Activated T-cell treated with anti-CD3 and anti-CD28 coated beads, Interleukin-2, amount 50 U/mL, for 72 hours (primary cell): Measurements from ENCODE around the gene RABGAP1L. TPM values are rescaled to one million over a fixed set of nuclear protein-coding genes. Genes with fewer than 3 reads are reported as not detected.
"Not testable (repeated sequence)": the region's sequence is repeated elsewhere in the genome, so short reads cannot be mapped to it uniquely, and the experiment has no call there.

Experiments
- ATAC-seq, 2 donors: fragments of 150-1000 bp; cut with Tn5 transposase; replicated peaks in 1 of 2; 2 replicates each; pipeline ENCODE4 v1.10.0; 2021; ENCODE audit warnings: moderate library complexity in 2 of 2, mild to moderate bottlenecking in 1 of 2
- DNase-seq, 2 donors: peaks; one replicate each; pipeline ENCODE4 v3.0.0; 2021 to 2022; ENCODE audit warnings: mixed read lengths in 1 of 2
- H3K27ac Mint-ChIP-seq: one replicate; pipeline ENCODE4 v1.8.0; 2022; ENCODE audit warnings: mild to moderate bottlenecking, moderate library complexity, mixed read lengths
- H3K27me3 Mint-ChIP-seq: one replicate; pipeline ENCODE4 v1.8.0; 2022; ENCODE audit warnings: low read depth, mixed read lengths
- H3K36me3 Mint-ChIP-seq, 2 donors: one replicate each; pipeline ENCODE4 v1.8.0; 2022; ENCODE audit warnings: mixed read lengths in 2 of 2, mild to moderate bottlenecking in 1 of 2; ENCODE audit not compliant: insufficient read depth in 2 of 2
- H3K4me1 Mint-ChIP-seq: one replicate; pipeline ENCODE4 v1.8.0; 2022; ENCODE audit warnings: low read depth, mixed read lengths
- H3K4me3 Mint-ChIP-seq, 2 donors: one replicate each; pipeline ENCODE4 v1.8.0; 2022; ENCODE audit warnings: mild to moderate bottlenecking in 2 of 2, mixed read lengths in 2 of 2, moderate library complexity in 2 of 2
- H3K9me3 Mint-ChIP-seq, 2 donors: one replicate each; pipeline ENCODE4 v1.8.0; 2022; ENCODE audit warnings: mixed read lengths in 2 of 2
- total RNA-seq, 2 donors: library from RNA; stranded (reverse); gene quantifications; one replicate each; pipeline ENCODE4 v1.2.3, GENCODE V29; 2022

Gene RABGAP1L
- total RNA-seq, 2 donors from 2014 or later: 36.7 to 42.0 TPM

- H3K4me1 Mint-ChIP-seq: peaks cover 77% of the 10 kb centered on the region
- ATAC-seq (peak in 1 of 2 donors; percentile 20), DNase-seq (peak; percentile 37 to 43)
- H3K36me3 Mint-ChIP-seq: no peaks in the 10 kb centered on the region
- H3K27me3 Mint-ChIP-seq: no peaks in the 10 kb centered on the region
- no peaks in the 10 kb centered on the region for H3K9me3 Mint-ChIP-seq
- H3K27ac Mint-ChIP-seq: peak overlapping the region; percentile 75
- H3K4me3 Mint-ChIP-seq: peak overlapping the region; percentile 85 to 99
These were observed 771 bp downstream of the RABGAP1L start for GRCh38 chr1:174160109-174160473.

- DNase-seq (no peak), ATAC-seq (no peak)
- peaks cover 77% of the 10 kb centered on the region for H3K4me1 Mint-ChIP-seq
- H3K36me3 Mint-ChIP-seq: no peaks in the 10 kb centered on the region
- no peaks in the 10 kb centered on the region for H3K9me3 Mint-ChIP-seq
- no peaks in the 10 kb centered on the region for H3K27me3 Mint-ChIP-seq
- peak overlapping the region; percentile 85 to 99 for H3K4me3 Mint-ChIP-seq
- peak overlapping the region; percentile 75 for H3K27ac Mint-ChIP-seq
These were observed 1.3 kb downstream of the RABGAP1L start for GRCh38 chr1:174160603-174161002.

- no peak for DNase-seq
- H3K27me3 Mint-ChIP-seq: no peaks in the 10 kb centered on the region
- ATAC-seq: no peak
- H3K4me3 Mint-ChIP-seq: peak overlapping the region in 1 of 2 donors; percentile 70
- H3K4me1 Mint-ChIP-seq: peaks cover 74% of the 10 kb centered on the region
- no peaks in the 10 kb centered on the region for H3K36me3 Mint-ChIP-seq
- no peak overlapping the region for H3K27ac Mint-ChIP-seq
- no peaks in the 10 kb centered on the region for H3K9me3 Mint-ChIP-seq
These were observed 2.5 kb downstream of the RABGAP1L start for GRCh38 chr1:174161813-174162212.

- H3K9me3 Mint-ChIP-seq: no peaks in the 10 kb centered on the region
- H3K36me3 Mint-ChIP-seq: no peaks in the 10 kb centered on the region
These were observed 5.5 kb downstream of the RABGAP1L start for GRCh38 chr1:174164826-174165225.

GRCh38 chr1:174165471-174166137 is 6.3 kb downstream of the RABGAP1L start:
- Mint-ChIP-seq H3K9me3 (no peaks in the 10 kb centered on the region), H3K27me3 (no peaks in the 10 kb centered on the region), H3K4me3 (peak overlapping the region in 1 of 2 donors; percentile 82), H3K36me3 (no peaks in the 10 kb centered on the region), H3K4me1 (peaks cover 69% of the 10 kb centered on the region), H3K27ac (peak overlapping the region; percentile 93)
- ATAC-seq: no peak
- DNase-seq: no peak

More at GRCh38 chr1:174164826-174165225, 5.5 kb downstream of the RABGAP1L start:
- H3K27me3 Mint-ChIP-seq: no peaks in the 10 kb centered on the region
- peaks cover 72% of the 10 kb centered on the region for H3K4me1 Mint-ChIP-seq
- H3K4me3 Mint-ChIP-seq: peak overlapping the region in 1 of 2 donors; percentile 20
- DNase-seq (no peak), ATAC-seq (no peak)
- no peak overlapping the region for H3K27ac Mint-ChIP-seq

GRCh38 chr1:174166530-174167264 is 7.4 kb downstream of the RABGAP1L start:
- DNase-seq (no peak), ATAC-seq (no peak)
- no peaks in the 10 kb centered on the region for H3K27me3 Mint-ChIP-seq
- H3K9me3 Mint-ChIP-seq: no peaks in the 10 kb centered on the region
- H3K4me3 Mint-ChIP-seq: peak overlapping the region in 1 of 2 donors; percentile 82
- peaks cover 59% of the 10 kb centered on the region for H3K4me1 Mint-ChIP-seq
- peak overlapping the region; percentile 93 for H3K27ac Mint-ChIP-seq
- no peaks in the 10 kb centered on the region for H3K36me3 Mint-ChIP-seq

- Mint-ChIP-seq H3K27ac (no peak overlapping the region), H3K36me3 (no peaks in the 10 kb centered on the region), H3K4me3 (peak overlapping the region in 1 of 2 donors; percentile 82), H3K4me1 (peaks cover 59% of the 10 kb centered on the region), H3K9me3 (no peaks in the 10 kb centered on the region), H3K27me3 (no peaks in the 10 kb centered on the region)
- peak; percentile 24 to 54 for ATAC-seq
- DNase-seq: no peak
These were observed 8.0 kb downstream of the RABGAP1L start for GRCh38 chr1:174167265-174167803.

- no peak overlapping the region for H3K27ac Mint-ChIP-seq
- H3K36me3 Mint-ChIP-seq: no peaks in the 10 kb centered on the region
- DNase-seq (no peak), ATAC-seq (no peak)
- H3K27me3 Mint-ChIP-seq: no peaks in the 10 kb centered on the region
- no peak overlapping the region for H3K4me3 Mint-ChIP-seq
- no peaks in the 10 kb centered on the region for H3K9me3 Mint-ChIP-seq
- H3K4me1 Mint-ChIP-seq: peaks cover 58% of the 10 kb centered on the region
These were observed 10.0 kb downstream of the RABGAP1L start for GRCh38 chr1:174169342-174169741.

- DNase-seq (no peak), ATAC-seq (no peak)
- Mint-ChIP-seq H3K36me3 (no peaks in the 10 kb centered on the region), H3K4me3 (no peak overlapping the region), H3K27me3 (no peaks in the 10 kb centered on the region), H3K9me3 (no peaks in the 10 kb centered on the region), H3K4me1 (peaks cover 53% of the 10 kb centered on the region), H3K27ac (no peak overlapping the region)
These were observed 11.8 kb downstream of the RABGAP1L start for GRCh38 chr1:174171073-174171472.

- Mint-ChIP-seq H3K27me3 (no peaks in the 10 kb centered on the region), H3K9me3 (peaks cover 0 to 7% of the 10 kb centered on the region in 2 donors), H3K4me3 (peak overlapping the region in 1 of 2 donors; percentile 31), H3K4me1 (peaks cover 43% of the 10 kb centered on the region), H3K36me3 (peaks cover 5 to 6% of the 10 kb centered on the region in 2 donors), H3K27ac (no peak overlapping the region)
- peak; percentile 42 to 56 for DNase-seq
- peak; percentile 96 for ATAC-seq
These were observed 15.4 kb downstream of the RABGAP1L start for GRCh38 chr1:174174461-174175329.

- not testable (repeated sequence) for H3K27me3 Mint-ChIP-seq, H3K4me3 Mint-ChIP-seq, H3K36me3 Mint-ChIP-seq, DNase-seq, H3K27ac Mint-ChIP-seq, ATAC-seq, H3K9me3 Mint-ChIP-seq
- peaks cover 35% of the 10 kb centered on the region for H3K4me1 Mint-ChIP-seq
These were observed 19.1 kb downstream of the RABGAP1L start for GRCh38 chr1:174178459-174178858.

- Mint-ChIP-seq H3K36me3 (peaks cover 3 to 5% of the 10 kb centered on the region in 2 donors), H3K9me3 (peaks cover 0 to 3% of the 10 kb centered on the region in 2 donors), H3K27ac (peak overlapping the region; percentile 18), H3K4me1 (peaks cover 39% of the 10 kb centered on the region), H3K27me3 (no peaks in the 10 kb centered on the region), H3K4me3 (peak overlapping the region in 1 of 2 donors; percentile 37)
- peak in 1 of 2 donors; percentile 23 for ATAC-seq
- no peak for DNase-seq
These were observed 30.2 kb downstream of the RABGAP1L start for GRCh38 chr1:174189428-174190062.
